Thyroid gland (tissue), 4 donors: Measurements from ENCODE around the gene SLC25A24.

Experiments
- CTCF ChIP-seq, 6 experiments: fragments of 200-600 bp in 3 of 6; fragments of 450-650 bp in 3 of 6; sonication (generic) in 3 of 6; IDR thresholded peaks; one replicate each; pipeline ENCODE4 v1.5.1; 2016 to 2019; ENCODE audit warnings: antibody characterized with exemption in 6 of 6, mild to moderate bottlenecking in 2 of 6, inconsistent platforms in 1 of 6, moderate library complexity in 1 of 6
- POLR2A ChIP-seq, 2 donors: fragments of 450-650 bp; IDR thresholded peaks; one replicate each; pipeline ENCODE4 v1.6.1; 2017; ENCODE audit warnings: antibody characterized with exemption in 2 of 2, mild to moderate bottlenecking in 2 of 2, moderate library complexity in 1 of 2

DNA sequence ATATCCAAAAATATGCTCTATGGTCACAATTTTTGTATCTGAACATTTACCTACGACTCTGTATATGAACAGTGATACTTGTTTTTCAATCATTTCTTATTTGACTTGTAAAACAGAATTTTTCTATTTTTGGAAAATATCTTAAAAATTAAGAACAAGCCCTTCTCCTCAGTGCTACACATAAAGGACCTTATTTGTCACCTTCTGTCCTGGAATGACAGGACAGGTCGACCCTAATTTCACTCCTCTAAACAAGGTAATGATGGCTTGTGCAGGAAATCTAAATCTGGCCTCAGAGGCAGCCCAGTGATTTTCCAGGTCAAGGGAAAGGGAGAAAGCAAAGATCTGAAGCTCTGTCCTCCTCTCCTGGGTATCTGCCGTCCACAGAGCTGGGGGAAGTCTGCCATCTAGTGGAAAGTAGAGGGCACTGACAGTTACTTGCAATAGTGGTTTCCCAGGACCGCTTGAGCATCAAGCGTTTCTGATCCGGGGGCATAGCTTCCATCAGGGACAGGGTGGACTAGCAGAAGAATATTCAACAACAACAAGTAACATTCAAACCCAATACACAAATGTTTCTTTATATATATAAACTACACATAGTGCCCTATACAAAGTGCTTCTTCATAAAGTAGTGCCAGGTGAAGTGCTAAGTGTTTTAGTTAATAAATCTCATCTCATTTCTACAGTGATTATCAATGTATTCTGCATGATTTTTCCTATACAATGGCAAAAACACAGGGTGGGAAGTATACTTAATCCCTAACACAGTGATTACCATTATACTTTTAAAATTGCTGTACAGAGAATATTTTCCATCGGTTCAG lies 74.6 kb downstream of the SLC25A24 start:
- TF ChIP-seq POLR2A (IDR thresholded peaks at IDR 0.05) (no peak), CTCF (IDR thresholded peaks at IDR 0.05) (peak; percentile 70 to 97 (median 91))
